ENCODE data around the gene NFKBIZ.
"Not testable (repeated sequence)": the region's sequence is repeated elsewhere in the genome, so short reads cannot be mapped to it uniquely, and the experiment has no call there.

Gene NFKBIZ

GRCh38 chr3:101851850-101852714, 2.8 kb downstream of the NFKBIZ start:
- DNase-seq = no peak

GRCh38 chr3:101852983-101853840, 3.9 kb downstream of the NFKBIZ start:
- no peak for DNase-seq

GRCh38 chr3:101853982-101854381, 4.7 kb downstream of the NFKBIZ start:
- no peak for DNase-seq

- no peak for DNase-seq
These were observed 5.4 kb downstream of the NFKBIZ start for GRCh38 chr3:101854608-101855304.

- DNase-seq = no peak
These were observed 8.0 kb downstream of the NFKBIZ start for GRCh38 chr3:101857301-101857741.

GRCh38 chr3:101858464-101859030, 9.2 kb downstream of the NFKBIZ start:
- no peak for DNase-seq

- DNase-seq = no peak
These were observed 10.7 kb downstream of the NFKBIZ start for GRCh38 chr3:101859882-101860448.

GRCh38 chr3:101861212-101861788, 12.0 kb downstream of the NFKBIZ start:
- DNase-seq = no peak

GRCh38 chr3:101861789-101862415, 12.6 kb downstream of the NFKBIZ start:
- DNase-seq = no peak

GRCh38 chr3:101862416-101863165, 13.3 kb downstream of the NFKBIZ start:
- DNase-seq = no peak

- not testable (repeated sequence) for DNase-seq
These were observed 15.6 kb downstream of the NFKBIZ start for GRCh38 chr3:101864926-101865325.

- no peak for DNase-seq
These were observed 16.6 kb downstream of the NFKBIZ start for GRCh38 chr3:101865751-101866509.

- no peak for DNase-seq
These were observed 18.2 kb downstream of the NFKBIZ start for GRCh38 chr3:101867511-101867910.

GRCh38 chr3:101867996-101868395, 18.7 kb downstream of the NFKBIZ start:
- no peak for DNase-seq

GRCh38 chr3:101868534-101869464, 19.5 kb downstream of the NFKBIZ start:
- no peak for DNase-seq

- no peak for DNase-seq
These were observed 20.8 kb downstream of the NFKBIZ start for GRCh38 chr3:101870138-101870537.

GRCh38 chr3:101873619-101874018, 24.3 kb downstream of the NFKBIZ start:
- DNase-seq = no peak

- DNase-seq = no peak
These were observed 26.8 kb downstream of the NFKBIZ start for GRCh38 chr3:101876142-101876541.

- DNase-seq = no peak
These were observed 29.3 kb downstream of the NFKBIZ start for GRCh38 chr3:101878589-101878988.
